Measurements from ENCODE around the gene XPOT. TPM values are rescaled to one million over a fixed set of nuclear protein-coding genes. Genes with fewer than 3 reads are reported as not detected.

The XPOT gene
- total RNA-seq, 1 experiment from 2014 or later = 130 TPM

DNA sequence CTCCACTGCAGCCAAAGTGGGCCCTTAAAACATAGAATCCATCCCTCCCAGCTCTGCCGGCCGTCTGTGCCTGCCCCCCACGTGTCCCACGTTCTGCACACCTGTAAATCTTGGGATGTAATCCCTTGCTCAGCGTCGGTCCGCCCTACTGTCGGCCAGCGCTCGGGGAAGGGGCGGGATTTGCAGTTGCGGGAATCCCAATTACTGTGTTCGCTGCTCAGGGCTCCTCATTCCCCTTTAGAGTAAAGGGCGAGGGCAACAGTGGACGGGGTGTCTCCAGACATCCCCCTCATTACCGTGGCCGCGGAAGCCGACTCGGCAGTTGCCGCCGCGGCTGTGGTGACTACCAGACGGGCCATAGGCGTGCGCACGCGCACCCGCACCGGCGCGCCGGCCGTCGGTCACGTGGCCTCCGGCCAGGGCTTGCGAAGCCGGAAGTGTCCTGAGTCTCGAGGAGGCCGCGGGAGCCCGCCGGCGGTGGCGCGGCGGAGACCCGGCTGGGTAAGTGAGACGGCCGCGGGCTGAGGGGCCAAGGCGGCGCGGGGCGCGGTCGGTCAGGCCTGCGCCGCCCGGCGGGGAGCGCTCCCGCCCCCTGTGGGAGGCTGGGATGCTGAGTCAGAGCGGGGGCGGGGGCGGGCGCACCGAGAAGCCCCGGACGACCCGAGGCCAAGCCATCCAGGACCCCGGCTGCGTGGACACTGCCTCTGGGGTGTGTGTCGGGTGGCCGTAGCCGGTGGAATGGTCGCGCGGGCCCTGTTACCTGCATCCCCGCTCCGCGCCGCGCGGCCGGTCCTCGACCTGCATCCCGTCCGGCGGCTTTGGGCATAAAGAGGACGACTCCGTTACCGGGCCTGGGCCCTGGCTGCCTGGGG lies 47.7 kb downstream of the XPOT start, which contains the start of gene TBK1:
TBK1 (plus strand) TSS at position 434 of the 872 bp plus-strand sequence. CDS start 3,751 bp downstream, outside the sequence.
- Histone ChIP-seq H3K23ac (ENCODE audit: insufficient read length, low read depth, low read length) (no peak within 1 kb of the TSS), H3K4me1 (ENCODE audit: insufficient read depth, low read length) (no peaks in the 10 kb centered on the region), H2AK5ac (ENCODE audit: insufficient read length, low read length) (no peak within 1 kb of the TSS), H3K14ac (ENCODE audit: insufficient read depth, low read length) (peak within 1 kb of the TSS; percentile 92), H2AFZ (ENCODE audit: low read length) (peak within 1 kb of the TSS; percentile 74), H2BK15ac (ENCODE audit: low read depth, low read length) (no peak within 1 kb of the TSS), H3K79me2 (ENCODE audit: insufficient read depth, low read length) (peaks cover 15% of the 10 kb centered on the region; the same call in 1 of the 2 replicates), H3K18ac (ENCODE audit: insufficient read length, low read depth, low read length) (peak within 1 kb of the TSS; percentile 79), H3T11ph (ENCODE audit: low read length) (no peak within 1 kb of the TSS), H3K23me2 (ENCODE audit: insufficient read length, low read depth, low read length, poor library complexity, severe bottlenecking) (peaks cover 12% of the 10 kb centered on the region), H4K91ac (ENCODE audit: insufficient read length, low read depth, low read length) (no peak within 1 kb of the TSS), H3K9ac (ENCODE audit: extremely low read depth, insufficient read length, low read length) (peak within 1 kb of the TSS; percentile 88), H3K4ac (ENCODE audit: low read depth, low read length) (no peak within 1 kb of the TSS), H3K56ac (ENCODE audit: insufficient read length, low read depth, low read length) (no peak within 1 kb of the TSS), H4K8ac (replicated peaks; ENCODE audit: insufficient read length, low read depth, low read length) (no peak within 1 kb of the TSS), H4K5ac (ENCODE audit: insufficient read length, low read depth, low read length) (no peak within 1 kb of the TSS), H2BK12ac (ENCODE audit: insufficient read length, low read depth, low read length) (no peak within 1 kb of the TSS), H2BK120ac (ENCODE audit: low read depth, low read length, poor library complexity, severe bottlenecking) (no peak within 1 kb of the TSS), H3K27ac (ENCODE audit: insufficient read length, low read depth, low read length) (no peak within 1 kb of the TSS), H3K27me3 (ENCODE audit: insufficient read depth, low read length) (no peaks in the 10 kb centered on the region), H2BK20ac (ENCODE audit: low read depth, low read length, poor library complexity, severe bottlenecking) (no peak within 1 kb of the TSS), H3K4me2 (ENCODE audit: insufficient read depth, insufficient read length, low read length) (peak within 1 kb of the TSS; percentile 96), H3K9me3 (ENCODE audit: control insufficient read depth, low read depth, low read length) (no peaks in the 10 kb centered on the region), H4K20me1 (ENCODE audit: control insufficient read depth, insufficient read depth, insufficient read length) (no peaks in the 10 kb centered on the region), H2BK5ac (ENCODE audit: insufficient read length, low read length) (no peak within 1 kb of the TSS), H3K79me1 (ENCODE audit: insufficient read depth, low read depth, low read length, poor library complexity, severe bottlenecking) (peaks cover 5% of the 10 kb centered on the region)
- peak within 1 kb of the TSS; percentile 97 to 99 (median 98) for H3K27ac Mint-ChIP-seq
- H3K36me3 Mint-ChIP-seq (ENCODE audit: insufficient read depth in 1 of 3, low read depth in 3 of 3) = peaks cover 7 to 31% (median 26%) of the 10 kb centered on the region in 3 experiments
- no CpG with 5 or more reads among the region's 94 CpGs for WGBS (ENCODE audit: extremely low coverage, insufficient read length, low lambda C conversion rate)
- TF ChIP-seq, protein P1, sequence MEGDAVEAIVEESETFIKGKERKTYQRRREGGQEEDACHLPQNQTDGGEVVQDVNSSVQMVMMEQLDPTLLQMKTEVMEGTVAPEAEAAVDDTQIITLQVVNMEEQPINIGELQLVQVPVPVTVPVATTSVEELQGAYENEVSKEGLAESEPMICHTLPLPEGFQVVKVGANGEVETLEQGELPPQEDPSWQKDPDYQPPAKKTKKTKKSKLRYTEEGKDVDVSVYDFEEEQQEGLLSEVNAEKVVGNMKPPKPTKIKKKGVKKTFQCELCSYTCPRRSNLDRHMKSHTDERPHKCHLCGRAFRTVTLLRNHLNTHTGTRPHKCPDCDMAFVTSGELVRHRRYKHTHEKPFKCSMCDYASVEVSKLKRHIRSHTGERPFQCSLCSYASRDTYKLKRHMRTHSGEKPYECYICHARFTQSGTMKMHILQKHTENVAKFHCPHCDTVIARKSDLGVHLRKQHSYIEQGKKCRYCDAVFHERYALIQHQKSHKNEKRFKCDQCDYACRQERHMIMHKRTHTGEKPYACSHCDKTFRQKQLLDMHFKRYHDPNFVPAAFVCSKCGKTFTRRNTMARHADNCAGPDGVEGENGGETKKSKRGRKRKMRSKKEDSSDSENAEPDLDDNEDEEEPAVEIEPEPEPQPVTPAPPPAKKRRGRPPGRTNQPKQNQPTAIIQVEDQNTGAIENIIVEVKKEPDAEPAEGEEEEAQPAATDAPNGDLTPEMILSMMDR (conservative IDR thresholded peaks at IDR 0.05) = no peak; the same call in 2 of the 3 replicates
- H3K9me3 Mint-ChIP-seq = no peaks in the 10 kb centered on the region
- peaks cover 22 to 23% of the 10 kb centered on the region in 2 experiments for H3K4me1 Mint-ChIP-seq
- peak within 1 kb of the TSS; percentile 80 to 95 for H3K4me3 Mint-ChIP-seq
- no peaks in the 10 kb centered on the region for H3K27me3 Mint-ChIP-seq (ENCODE audit: low read depth)
- DNase-seq = peak; percentile 95
